Activated CD4-positive, alpha-beta memory T cell treated with anti-CD3 and anti-CD28 coated beads for 36 hours (primary cell): ENCODE data around the gene PPRC1. TPM values are rescaled to one million over a fixed set of nuclear protein-coding genes. Genes with fewer than 3 reads are reported as not detected.
A peak's percentile ranks its signal among the peaks of the same experiment; 100 is the strongest.

Experiments used
- CTCF ChIA-PET: fragments of 350-600 bp; sonication (Branson Sonifier 250); formaldehyde crosslinking; loops from one replicate; lab custom pipeline; 2021; ENCODE audit warnings: antibody characterized with exemption, inconsistent platforms; lab: Charles Lee
- POLR2A ChIA-PET: fragments of 350-600 bp; sonication (Branson Sonifier 250); formaldehyde crosslinking; loops from one replicate; lab custom pipeline; 2021; ENCODE audit warnings: antibody characterized with exemption; lab: Charles Lee
- DNase-seq: peaks from one replicate; pipeline ENCODE4 v3.0.0-alpha.2; 2020
- H3K27ac Mint-ChIP-seq: one replicate; pipeline ENCODE4 v1.8.0; 2021; ENCODE audit warnings: mixed read lengths
- H3K27me3 Mint-ChIP-seq: one replicate; pipeline ENCODE4 v1.8.0; 2021; ENCODE audit warnings: mixed read lengths
- H3K36me3 Mint-ChIP-seq: one replicate; pipeline ENCODE4 v1.8.0; 2021; ENCODE audit warnings: mixed read lengths
- H3K4me1 Mint-ChIP-seq: one replicate; pipeline ENCODE4 v1.8.0; 2021; ENCODE audit warnings: low read depth, mixed read lengths
- H3K4me3 Mint-ChIP-seq: one replicate; pipeline ENCODE4 v1.8.0; 2021; ENCODE audit warnings: mild to moderate bottlenecking, mixed read lengths
- H3K9me3 Mint-ChIP-seq: one replicate; pipeline ENCODE4 v1.8.0; 2021; ENCODE audit warnings: mixed read lengths
- intact Hi-C: fragments of 100-400 bp; cut with micrococcal nuclease; formaldehyde crosslinking; loops from one replicate; pipeline ENCODE4 v1.15.1; 2023
- total RNA-seq, 2 experiments: library from RNA; stranded (reverse); gene quantifications; one replicate each; pipeline ENCODE4 v1.2.3, GENCODE V29; 2021

PPRC1 gene
- total RNA-seq, 2 experiments from 2014 or later, result 59.1 to 65.9 TPM

DNA sequence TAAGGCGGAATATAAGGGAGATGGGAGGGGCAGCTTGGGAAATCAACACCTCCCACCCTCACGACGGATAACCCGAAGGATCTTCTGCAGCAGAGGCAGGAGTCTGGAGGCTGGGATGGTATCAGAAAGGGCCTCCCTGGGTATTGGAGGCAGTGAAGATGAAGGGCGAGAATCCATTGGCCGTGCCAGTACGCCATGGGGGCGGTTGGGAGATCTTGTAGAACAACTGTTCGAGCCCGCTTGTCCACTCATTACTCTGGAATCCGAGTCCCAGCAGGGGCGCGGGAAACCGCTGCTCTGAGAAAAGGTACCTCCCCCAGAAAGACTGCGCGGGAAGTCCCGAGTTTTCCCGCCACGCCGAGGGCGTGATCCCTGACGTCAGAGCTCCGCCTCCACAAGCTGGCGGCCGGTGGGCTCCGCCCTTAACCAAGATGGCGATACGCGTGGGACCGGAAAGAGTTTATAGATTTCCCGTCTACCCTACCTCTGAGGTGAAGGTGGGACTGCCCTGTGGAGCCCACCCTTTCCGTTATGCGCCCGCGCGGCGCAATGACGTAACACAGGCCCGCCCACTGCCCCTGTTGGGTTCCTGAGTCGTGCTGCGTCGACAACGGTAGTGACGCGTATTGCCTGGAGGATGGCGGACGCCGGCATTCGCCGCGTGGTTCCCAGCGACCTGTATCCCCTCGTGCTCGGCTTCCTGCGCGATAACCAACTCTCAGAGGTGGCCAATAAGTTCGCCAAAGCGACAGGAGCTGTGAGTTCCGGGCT, 19.1 kb downstream of the PPRC1 start, which contains the start of gene NOLC1:
Gene NOLC1 (plus strand): TSS at position 616 of the 771 bp plus-strand sequence. CDS start 22 bp downstream, at position 638.
- Mint-ChIP-seq H3K4me3 (peak within 1 kb of the TSS; percentile 96), H3K9me3 (no peaks in the 10 kb centered on the region), H3K36me3 (peaks cover 78% of the 10 kb centered on the region), H3K4me1 (peaks cover 53% of the 10 kb centered on the region), H3K27ac (peak within 1 kb of the TSS; percentile 98), H3K27me3 (no peaks in the 10 kb centered on the region)
- CTCF ChIA-PET, result interaction anchor here (0.7 to 2.4 kb wide), 5 partner anchors 18 to 247 kb away, joined by 3 to 10 read pairs (median 4); partner anchors contain the start of gene PPRC1
- intact Hi-C loops, result loop anchor here (1.0 to 5.0 kb wide), 11 partner anchors 20 to 491 kb away; partner anchors contain the start of genes ACTR1A, ARMH3, FBXL15 and HPS6
- DNase-seq, result peak; percentile 100
- POLR2A ChIA-PET, result interaction anchor here (1.0 to 2.8 kb wide), 10 partner anchors 8 to 333 kb away, joined by 3 to 21 read pairs (median 6); partner anchors contain the start of genes CUEDC2, NFKB2, OGA and PPRC1

DNA sequence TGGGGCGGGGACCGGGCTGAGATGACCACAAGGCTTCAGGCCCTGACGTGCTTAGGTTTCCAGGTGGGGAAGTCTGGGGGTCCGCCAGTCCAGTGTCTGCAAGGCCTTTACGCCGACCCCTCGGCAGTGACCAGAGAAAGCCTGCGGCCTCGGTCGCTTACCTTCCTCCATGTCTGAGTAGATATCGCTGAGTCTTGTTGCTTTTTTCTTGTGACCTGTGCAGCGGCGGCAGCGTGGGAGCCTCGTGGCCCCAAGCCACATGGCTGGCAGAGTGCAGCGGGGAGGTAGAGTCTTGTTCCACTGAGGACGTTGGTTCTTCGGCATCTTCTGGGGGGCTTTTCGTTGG, 19.7 kb downstream of the PPRC1 start:
- DNase-seq, result peak; percentile 65
- Mint-ChIP-seq H3K4me1 (peaks cover 59% of the 10 kb centered on the region), H3K4me3 (peak overlapping the region; percentile 96), H3K27me3 (no peaks in the 10 kb centered on the region), H3K9me3 (no peaks in the 10 kb centered on the region), H3K36me3 (peaks cover 78% of the 10 kb centered on the region), H3K27ac (peak overlapping the region; percentile 98)
- intact Hi-C loops, result loop anchor here (1.0 to 5.0 kb wide), 11 partner anchors 20 to 490 kb away; partner anchors contain the start of genes ACTR1A, ARMH3, FBXL15 and HPS6
- ChIA-PET POLR2A (interaction anchor here (1.0 to 2.8 kb wide), 10 partner anchors 8 to 334 kb away, joined by 3 to 21 read pairs (median 6); partner anchors contain the start of genes CUEDC2, NFKB2, OGA and PPRC1), CTCF (interaction anchor here (0.7 to 2.4 kb wide), 4 partner anchors 20 to 246 kb away, joined by 3 to 10 read pairs (median 6); partner anchors contain the start of gene PPRC1)

DNA sequence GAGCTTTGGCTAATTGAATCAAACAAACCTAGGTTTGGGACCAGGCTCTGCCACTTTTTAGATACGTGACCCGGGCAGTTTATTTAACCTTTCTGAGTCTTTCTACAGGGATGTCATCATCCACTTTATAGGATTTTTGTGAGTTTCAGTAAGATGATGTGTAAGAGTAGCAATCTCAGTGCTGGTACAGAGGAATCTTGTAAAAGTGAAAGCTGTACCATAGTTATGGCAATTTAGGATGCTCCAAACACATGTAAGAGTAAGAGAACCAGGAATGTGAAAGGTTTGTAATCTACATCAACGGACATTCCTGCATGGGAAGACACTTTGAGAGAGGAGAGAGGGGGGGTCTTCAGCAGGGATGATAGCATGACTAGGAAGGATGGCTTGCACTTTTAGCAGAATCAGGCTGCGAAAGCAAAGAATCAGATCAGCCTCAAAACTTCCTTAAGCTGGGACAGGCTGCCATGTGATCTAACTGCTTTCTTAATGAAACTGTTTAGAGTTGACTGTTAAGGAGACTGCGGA, 20.3 kb downstream of the PPRC1 start:
- H3K4me1 Mint-ChIP-seq, result peaks cover 60% of the 10 kb centered on the region
- H3K9me3 Mint-ChIP-seq, result no peaks in the 10 kb centered on the region
- POLR2A ChIA-PET, result interaction anchor here (0.7 to 2.7 kb wide), 5 partner anchors 15 to 335 kb away, joined by 3 to 21 read pairs (median 5); partner anchors contain the start of genes NFKB2 and OGA
- H3K27me3 Mint-ChIP-seq, result no peaks in the 10 kb centered on the region
- CTCF ChIA-PET, result interaction anchor here (1.4 to 2.4 kb wide), 3 partner anchors 21 to 240 kb away, joined by 5 to 10 read pairs (median 8); partner anchors contain the start of gene PPRC1
- H3K27ac Mint-ChIP-seq, result peak overlapping the region; percentile 98
- peaks cover 79% of the 10 kb centered on the region for H3K36me3 Mint-ChIP-seq
- peak overlapping the region; percentile 96 for H3K4me3 Mint-ChIP-seq
- intact Hi-C loops, result loop anchor here (2.0 to 5.0 kb wide), 6 partner anchors 88 to 490 kb away; partner anchors contain the start of genes ARMH3, FBXL15, HPS6 and OGA
- no peak for DNase-seq

DNA sequence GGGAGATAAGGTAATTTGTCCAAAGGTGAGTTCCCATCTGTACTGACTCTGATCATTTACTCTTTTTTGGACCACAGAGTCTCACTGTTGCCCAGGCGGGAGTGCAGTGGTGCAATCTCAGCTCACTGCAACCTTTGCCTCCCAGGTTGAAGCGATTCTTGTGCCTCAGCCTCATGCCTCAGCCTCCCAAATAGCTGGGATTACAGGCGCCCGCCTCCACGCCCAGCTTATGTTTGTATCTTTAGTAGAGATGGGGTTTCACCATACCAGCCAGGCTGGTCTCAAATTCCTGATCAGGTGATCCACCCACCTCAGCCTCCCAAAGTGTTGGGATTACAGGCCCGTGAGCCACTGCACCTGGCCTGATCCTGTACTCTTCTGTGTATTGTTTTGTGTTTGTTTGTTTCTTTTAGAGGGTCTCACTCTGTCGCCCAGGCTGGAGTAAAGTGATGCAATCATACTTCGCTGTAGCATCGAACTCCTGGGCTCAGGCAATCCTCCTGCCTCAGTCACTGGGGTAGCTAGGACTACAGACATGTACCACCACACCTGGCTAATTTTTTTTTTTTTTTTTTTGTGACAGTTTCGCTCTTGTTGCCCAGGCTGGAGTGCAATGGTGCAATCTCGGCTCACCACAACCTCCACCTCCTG, 21.8 kb downstream of the PPRC1 start:
- POLR2A ChIA-PET, result interaction anchor here (1.1 kb wide), 1 partner anchor 20 kb away, joined by 3 read pairs; no protein-coding TSS in a partner anchor
- DNase-seq, result no peak
- CTCF ChIA-PET, result interaction anchor here (0.6 to 1.9 kb wide), 5 partner anchors 15 to 239 kb away, joined by 3 to 12 read pairs (median 5); partner anchors contain the start of gene PPRC1
- H3K4me1 Mint-ChIP-seq, result peaks cover 63% of the 10 kb centered on the region
- H3K9me3 Mint-ChIP-seq, result no peaks in the 10 kb centered on the region
- intact Hi-C loops, result loop anchor here (5.0 kb wide), 1 partner anchor 268 kb away; the partner anchor contains the start of gene FBXL15
- peak overlapping the region; percentile 62 for H3K4me3 Mint-ChIP-seq
- H3K27me3 Mint-ChIP-seq, result no peaks in the 10 kb centered on the region
- H3K27ac Mint-ChIP-seq, result peak overlapping the region; percentile 56
- peaks cover 81% of the 10 kb centered on the region for H3K36me3 Mint-ChIP-seq

DNA sequence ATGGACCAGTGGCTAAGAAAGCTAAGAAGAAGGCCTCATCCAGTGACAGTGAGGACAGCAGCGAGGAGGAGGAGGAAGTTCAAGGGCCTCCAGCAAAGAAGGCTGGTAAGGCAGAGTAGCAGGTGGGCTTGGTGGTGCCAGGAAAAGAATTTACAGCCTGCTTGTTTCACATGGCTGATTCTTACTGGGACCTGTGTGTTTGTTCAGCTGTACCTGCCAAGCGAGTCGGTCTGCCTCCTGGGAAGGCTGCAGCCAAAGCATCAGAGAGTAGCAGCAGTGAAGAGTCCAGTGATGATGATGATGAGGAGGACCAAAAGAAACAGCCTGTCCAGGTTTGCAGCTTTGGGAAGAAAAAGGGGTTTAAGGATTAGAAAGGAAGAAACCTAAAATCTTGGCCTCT, 24.4 kb downstream of the PPRC1 start:
- Mint-ChIP-seq H3K4me3 (no peak overlapping the region), H3K4me1 (peaks cover 44% of the 10 kb centered on the region), H3K27ac (no peak overlapping the region), H3K27me3 (no peaks in the 10 kb centered on the region), H3K9me3 (no peaks in the 10 kb centered on the region), H3K36me3 (peaks cover 89% of the 10 kb centered on the region)
- intact Hi-C loops, result no loop called here
- DNase-seq, result no peak
- ChIA-PET CTCF (interaction anchor here (1.0 to 2.3 kb wide), 6 partner anchors 11 to 202 kb away, joined by 3 to 12 read pairs (median 5); no protein-coding TSS in a partner anchor), POLR2A (no interaction called here)

DNA sequence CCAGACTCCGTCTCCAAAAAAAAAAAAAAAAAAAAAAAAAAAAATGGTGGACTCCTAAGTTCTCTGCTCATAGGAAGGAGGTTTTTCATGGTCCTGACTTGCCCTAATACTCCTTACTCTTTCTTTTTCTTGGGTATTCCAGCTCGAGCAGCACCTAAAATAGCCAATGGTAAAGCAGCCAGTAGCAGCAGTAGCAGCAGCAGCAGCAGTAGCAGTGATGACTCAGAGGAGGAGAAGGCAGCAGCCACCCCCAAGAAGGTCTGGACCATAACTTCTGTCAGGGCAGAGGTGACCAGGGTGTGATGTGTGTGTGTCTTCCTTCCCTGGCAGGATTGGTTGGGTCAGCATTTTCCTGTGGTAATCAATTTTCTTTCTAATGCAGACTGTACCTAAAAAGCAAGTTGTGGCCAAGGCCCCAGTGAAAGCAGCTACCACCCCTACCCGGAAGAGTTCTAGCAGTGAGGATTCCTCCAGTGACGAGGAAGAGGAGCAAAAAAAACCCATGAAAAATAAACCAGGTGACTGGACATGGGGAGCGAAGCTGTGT, 26.3 kb downstream of the PPRC1 start:
- intact Hi-C loops, result no loop called here
- H3K9me3 Mint-ChIP-seq, result no peaks in the 10 kb centered on the region
- ChIA-PET CTCF (interaction anchor here (1.8 to 2.3 kb wide), 3 partner anchors 9 to 72 kb away, joined by 6 to 21 read pairs (median 7); no protein-coding TSS in a partner anchor), POLR2A (interaction anchor here (1.3 kb wide), 1 partner anchor 150 kb away, joined by 4 read pairs; no protein-coding TSS in a partner anchor)
- H3K36me3 Mint-ChIP-seq, result peaks cover 84% of the 10 kb centered on the region
- DNase-seq, result no peak
- peak overlapping the region; percentile 23 for H3K27ac Mint-ChIP-seq
- no peak overlapping the region for H3K4me3 Mint-ChIP-seq
- H3K27me3 Mint-ChIP-seq, result no peaks in the 10 kb centered on the region
- H3K4me1 Mint-ChIP-seq, result peaks cover 35% of the 10 kb centered on the region

DNA sequence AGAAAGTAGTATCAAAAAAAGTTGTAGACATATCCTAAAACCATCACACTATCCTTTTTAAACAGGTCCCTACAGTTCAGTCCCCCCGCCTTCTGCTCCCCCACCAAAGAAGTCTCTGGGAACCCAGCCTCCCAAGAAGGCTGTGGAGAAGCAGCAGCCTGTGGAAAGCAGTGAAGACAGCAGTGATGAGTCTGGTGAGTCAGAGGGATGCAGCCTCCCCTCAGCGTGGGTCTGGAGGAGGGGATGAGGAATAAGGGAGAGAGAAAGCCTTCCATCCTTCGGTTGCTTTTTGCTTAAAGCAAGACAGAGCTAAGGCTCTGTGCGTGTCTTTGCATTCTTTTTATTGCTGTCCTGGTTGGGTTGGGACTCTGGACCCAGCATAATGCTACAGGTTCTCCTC, 27.0 kb downstream of the PPRC1 start:
- intact Hi-C loops, result no loop called here
- Mint-ChIP-seq H3K27me3 (no peaks in the 10 kb centered on the region), H3K9me3 (no peaks in the 10 kb centered on the region), H3K36me3 (peaks cover 78% of the 10 kb centered on the region), H3K4me3 (no peak overlapping the region), H3K27ac (peak overlapping the region; percentile 18), H3K4me1 (peaks cover 28% of the 10 kb centered on the region)
- ChIA-PET POLR2A (interaction anchor here (0.7 to 1.3 kb wide), 3 partner anchors 8 to 293 kb away, joined by 3 to 4 read pairs (median 4); partner anchors contain the start of gene NOLC1), CTCF (interaction anchor here (1.8 to 1.9 kb wide), 2 partner anchors 9 to 71 kb away, joined by 7 to 21 read pairs; no protein-coding TSS in a partner anchor)
- DNase-seq, result no peak

DNA sequence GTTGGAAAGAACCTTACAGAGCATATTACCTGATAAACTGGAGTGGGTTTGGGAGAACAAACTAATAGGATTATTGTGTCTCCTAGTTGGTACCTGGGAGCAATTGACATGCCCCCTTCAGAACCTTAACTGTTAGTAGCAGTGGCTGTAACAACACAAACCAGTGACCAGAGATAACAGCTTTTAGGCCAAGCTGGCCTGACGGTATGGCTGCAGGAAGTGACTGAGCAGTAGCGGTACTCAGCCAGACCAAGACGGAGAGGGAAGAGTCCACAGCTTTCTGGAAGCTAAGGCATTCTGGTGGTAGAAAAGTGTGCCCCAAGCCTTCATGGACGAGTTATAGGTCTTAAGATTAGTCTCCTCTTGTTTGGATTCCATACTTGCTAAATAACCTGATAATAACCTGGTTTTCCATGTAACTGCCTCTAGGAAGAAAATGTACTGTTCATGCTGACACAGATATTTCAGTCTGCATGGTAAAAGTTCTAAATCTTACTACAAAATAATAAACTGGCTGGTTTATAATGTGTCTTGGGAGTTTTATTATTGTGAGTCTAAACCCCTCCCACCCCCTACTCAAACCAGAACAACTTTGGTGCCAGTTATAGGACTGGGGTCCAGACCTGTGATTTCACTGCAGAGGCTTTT, 30.6 kb downstream of the PPRC1 start:
- Mint-ChIP-seq H3K9me3 (no peaks in the 10 kb centered on the region), H3K36me3 (peaks cover 44% of the 10 kb centered on the region), H3K4me3 (no peak overlapping the region), H3K4me1 (peaks cover 2% of the 10 kb centered on the region), H3K27ac (no peak overlapping the region), H3K27me3 (no peaks in the 10 kb centered on the region)
- CTCF ChIA-PET, result no interaction called here
- POLR2A ChIA-PET, result no interaction called here
- intact Hi-C loops, result no loop called here
- no peak for DNase-seq

DNA sequence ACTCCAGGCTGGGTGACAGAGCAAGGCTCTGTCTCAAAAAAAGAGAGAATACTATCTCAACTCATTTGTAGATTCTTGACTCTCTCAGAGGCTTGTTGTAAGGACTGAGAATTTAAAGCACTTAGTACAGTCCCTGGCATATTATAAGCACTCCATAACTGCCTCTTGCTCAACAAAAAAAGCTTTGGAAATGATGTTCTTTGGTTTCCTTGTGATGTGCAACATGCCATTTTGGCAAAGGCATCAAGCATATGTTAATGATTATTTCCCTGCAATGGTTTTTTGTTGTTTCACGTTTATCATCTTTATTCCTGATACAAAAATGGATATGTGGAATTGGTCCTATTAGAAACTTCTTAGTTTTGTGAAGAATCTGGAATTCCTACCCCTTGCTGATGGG, 35.0 kb downstream of the PPRC1 start:
- peaks cover 8% of the 10 kb centered on the region for H3K36me3 Mint-ChIP-seq
- H3K4me3 Mint-ChIP-seq, result no peak overlapping the region
- no peak overlapping the region for H3K27ac Mint-ChIP-seq
- no peak for DNase-seq
- POLR2A ChIA-PET, result no interaction called here
- H3K27me3 Mint-ChIP-seq, result no peaks in the 10 kb centered on the region
- H3K9me3 Mint-ChIP-seq, result no peaks in the 10 kb centered on the region
- CTCF ChIA-PET, result interaction anchor here (1.0 to 7.6 kb wide), 8 partner anchors 8 to 331 kb away, joined by 3 to 148 read pairs (median 7); partner anchors contain the start of gene ELOVL3
- intact Hi-C loops, result loop anchor here (2.0 kb wide), 1 partner anchor 227 kb away; the partner anchor contains the start of gene NFKB2
- H3K4me1 Mint-ChIP-seq, result peaks cover 5% of the 10 kb centered on the region

DNA sequence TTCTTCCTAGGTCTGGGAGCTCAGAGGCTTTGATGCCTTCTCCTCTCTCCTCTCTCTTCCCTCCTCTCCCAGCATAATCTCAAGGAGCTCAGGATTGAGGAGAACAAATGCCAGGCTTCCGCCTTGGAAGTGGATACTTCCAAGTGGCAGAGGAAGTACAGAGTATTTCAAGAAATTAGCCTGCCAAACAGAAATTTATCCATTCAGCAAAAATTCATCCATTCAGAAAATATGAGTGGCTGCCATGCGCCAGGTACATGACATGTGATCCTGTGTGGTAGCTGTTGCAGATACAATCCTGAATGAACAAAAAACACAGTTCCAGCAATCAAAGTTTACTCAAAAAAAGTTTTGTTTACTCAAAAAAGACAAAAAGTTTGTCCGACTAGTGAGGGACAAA, 37.8 kb downstream of the PPRC1 start:
- H3K27me3 Mint-ChIP-seq, result no peaks in the 10 kb centered on the region
- POLR2A ChIA-PET, result no interaction called here
- peaks cover 4% of the 10 kb centered on the region for H3K4me1 Mint-ChIP-seq

More for the DNA sequence above, 37.8 kb downstream of the PPRC1 start:
- Mint-ChIP-seq H3K36me3 (no peaks in the 10 kb centered on the region), H3K27ac (no peak overlapping the region), H3K4me3 (no peak overlapping the region), H3K9me3 (no peaks in the 10 kb centered on the region)
- CTCF ChIA-PET, result interaction anchor here (0.5 to 7.6 kb wide), 12 partner anchors 13 to 282 kb away, joined by 3 to 148 read pairs (median 8); partner anchors contain the start of gene ELOVL3
- no peak for DNase-seq
- intact Hi-C loops, result no loop called here
